HG03095 (cell line): Measurements from ENCODE around the gene PON3.

Experiments used
- ATAC-seq: cut with Tn5 transposase; IDR thresholded peaks from one replicate; pipeline ENCODE4 v1.9.1; 2021; ENCODE audit warnings: moderate library complexity; ENCODE audit not compliant: unreplicated experiment

PON3 gene

DNA sequence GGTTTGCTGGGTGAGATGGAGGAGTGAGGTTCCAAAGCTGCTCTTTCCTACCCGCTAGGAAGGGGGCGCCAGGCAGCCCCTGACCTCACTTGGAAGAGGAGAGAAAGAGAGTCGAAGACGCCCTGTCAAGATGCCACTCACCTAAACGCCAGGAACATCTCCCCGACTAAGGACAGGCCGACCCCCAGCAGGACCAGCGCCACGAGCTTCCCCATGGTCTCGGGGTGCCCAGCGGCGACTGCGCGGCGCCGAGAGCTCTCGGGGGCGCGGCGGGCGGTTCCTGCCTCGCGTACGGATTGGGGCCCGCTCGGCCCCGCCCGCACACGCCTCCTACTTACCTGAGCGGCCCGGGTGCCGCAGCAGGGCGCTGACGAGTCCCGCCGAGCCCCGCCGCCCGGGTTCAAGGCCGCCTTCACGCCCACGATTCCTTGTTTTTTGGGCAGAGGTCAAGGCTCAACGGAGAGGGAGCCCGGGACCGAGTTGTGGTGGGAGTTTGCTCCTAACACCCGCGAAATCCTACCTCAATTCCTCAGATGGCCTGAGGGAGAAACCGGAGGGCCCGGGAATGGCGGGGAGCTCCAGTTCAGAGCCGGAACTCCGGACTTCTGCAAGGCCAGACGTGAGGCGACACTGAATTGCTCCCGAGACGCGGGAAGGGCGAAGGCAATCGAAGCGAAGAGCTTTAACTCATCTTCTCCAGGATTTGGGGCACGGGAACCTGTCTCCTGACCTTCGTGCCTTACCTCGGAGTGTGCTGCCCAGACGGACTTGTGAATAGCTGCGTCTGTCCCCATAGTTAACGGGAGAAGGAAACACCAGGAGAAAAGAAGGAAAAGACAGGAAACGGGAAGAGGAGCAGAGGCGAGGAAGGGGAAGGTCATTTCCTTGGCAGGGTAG lies at the start of gene PON3:
TSS of gene PON3 (minus strand) at position 240 of the 897 bp plus-strand sequence. CDS start at position 215, 25 bp downstream.
- ATAC-seq, result no peak

DNA sequence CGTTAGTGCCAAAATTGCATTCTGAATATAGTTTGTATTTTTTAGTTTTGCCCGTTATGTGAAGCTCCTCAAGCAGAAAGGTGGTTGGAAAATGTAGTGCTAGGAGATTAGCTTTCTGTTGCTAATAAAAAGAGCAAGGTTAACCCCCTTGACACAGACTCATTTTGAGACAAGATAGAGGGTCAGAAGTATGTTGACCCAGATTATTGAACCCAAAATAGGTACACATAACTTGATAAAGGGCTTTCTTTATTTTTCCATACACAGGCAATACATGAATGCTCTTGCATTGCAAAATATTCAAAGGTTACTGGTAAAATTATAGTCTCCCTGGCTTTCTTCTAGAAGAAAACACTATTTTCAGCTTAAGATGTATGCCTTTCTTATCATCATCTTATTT lies 48.6 kb upstream of the PON3 start:
- ATAC-seq, result no peak

DNA sequence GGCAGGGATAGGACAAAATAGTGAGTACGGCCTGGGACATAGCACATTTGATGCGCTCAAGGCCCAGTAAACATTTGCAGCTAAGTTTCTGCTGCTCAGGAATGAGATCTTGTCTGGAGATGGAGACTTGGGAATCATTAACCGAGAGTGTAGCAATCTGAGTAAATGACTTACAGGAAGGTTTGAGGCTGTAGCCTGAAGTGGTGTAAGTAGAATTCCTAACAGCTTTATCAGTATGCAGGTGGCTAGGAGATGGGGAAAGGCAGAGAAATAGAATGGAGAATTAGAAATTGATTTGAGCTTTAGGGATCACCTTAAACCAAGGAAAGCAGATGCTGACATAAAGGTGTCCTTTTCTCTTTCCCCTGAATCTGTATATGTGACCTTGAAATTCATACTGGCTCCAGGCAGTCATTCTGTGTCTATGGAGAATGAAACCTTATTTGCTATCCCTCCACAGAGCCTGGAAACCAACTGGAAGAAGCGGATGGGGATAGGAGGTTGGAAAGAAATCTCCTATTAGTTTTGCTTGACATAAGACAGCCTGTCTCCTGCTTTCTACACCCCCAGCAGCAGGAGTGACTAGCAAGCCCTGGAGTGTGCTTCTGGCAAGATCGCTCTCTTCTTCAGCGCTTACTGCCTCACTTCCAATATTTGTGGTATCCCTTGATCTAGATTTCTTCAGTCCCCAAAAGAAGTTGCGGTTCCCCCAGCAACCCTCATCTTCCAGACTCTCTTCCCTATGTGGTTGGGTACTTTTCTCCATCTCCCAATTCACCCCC lies 45.1 kb upstream of the PON3 start:
- ATAC-seq, result no peak

DNA sequence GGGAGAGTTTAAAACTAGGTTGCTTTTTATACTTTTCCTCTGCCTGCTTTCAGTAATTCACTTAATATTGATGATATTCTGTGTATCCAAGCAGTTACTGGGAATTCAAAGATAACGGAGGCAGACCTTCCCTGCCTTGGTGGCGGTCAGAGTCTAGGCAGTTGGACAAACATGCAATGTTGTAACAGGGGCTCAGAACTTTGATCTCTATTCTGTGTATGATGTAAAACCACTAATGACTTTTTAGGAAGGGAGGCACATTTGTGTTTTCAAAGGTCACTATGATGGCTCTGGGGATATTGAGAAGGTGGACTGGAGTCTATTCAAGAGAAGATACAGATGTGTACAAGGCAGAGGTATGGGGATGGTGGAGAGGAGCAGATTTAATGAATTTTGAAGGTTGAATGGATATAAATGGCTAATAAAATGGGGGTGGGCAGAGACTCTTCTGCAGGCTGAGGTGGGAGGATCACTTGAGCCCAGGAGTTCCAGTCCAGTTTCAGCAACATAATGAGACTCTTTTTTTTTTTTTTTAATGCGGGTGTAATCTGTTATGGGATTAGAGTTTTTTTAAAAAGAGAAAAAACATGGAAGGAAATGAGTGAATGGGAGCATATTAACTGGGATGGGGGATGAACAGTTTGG lies 44.3 kb upstream of the PON3 start:
- ATAC-seq, result no peak

DNA sequence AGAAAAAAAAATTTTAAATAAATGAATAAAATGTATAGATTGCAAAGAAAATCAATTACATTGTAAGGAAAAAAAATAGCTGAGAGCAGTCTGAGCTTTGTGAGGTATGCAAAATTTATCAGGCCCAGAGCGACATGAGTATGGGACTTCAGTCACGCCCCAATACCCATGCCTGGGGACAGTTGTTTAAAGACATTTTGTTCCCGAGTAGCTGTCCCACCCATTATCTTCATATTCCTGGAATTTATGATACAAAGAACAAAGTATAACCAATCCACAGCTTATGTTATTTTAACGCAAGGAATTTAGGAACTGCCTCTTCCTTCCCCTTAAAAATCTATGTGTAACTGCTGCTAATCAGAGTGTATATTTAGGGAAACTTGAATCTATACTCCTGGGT lies 40.2 kb upstream of the PON3 start:
- ATAC-seq, result no peak

DNA sequence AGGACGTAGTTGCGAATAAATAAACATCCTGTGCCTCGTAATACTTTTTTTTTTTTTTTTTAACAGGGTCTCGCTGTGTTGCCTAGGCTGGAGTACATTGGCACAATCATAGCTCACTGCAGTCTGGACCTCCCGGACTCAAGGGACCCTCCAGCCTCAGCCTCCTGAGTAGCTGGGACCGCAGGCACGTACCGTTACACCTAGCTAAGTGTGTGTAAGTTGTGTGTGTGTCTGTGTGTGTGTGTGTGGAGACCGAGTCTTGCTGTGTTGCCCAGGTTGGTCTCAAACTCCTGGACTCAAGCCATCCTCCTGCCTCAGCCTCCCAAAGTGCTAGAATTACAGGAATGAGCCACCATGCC lies 39.2 kb upstream of the PON3 start:
- no peak for ATAC-seq

DNA sequence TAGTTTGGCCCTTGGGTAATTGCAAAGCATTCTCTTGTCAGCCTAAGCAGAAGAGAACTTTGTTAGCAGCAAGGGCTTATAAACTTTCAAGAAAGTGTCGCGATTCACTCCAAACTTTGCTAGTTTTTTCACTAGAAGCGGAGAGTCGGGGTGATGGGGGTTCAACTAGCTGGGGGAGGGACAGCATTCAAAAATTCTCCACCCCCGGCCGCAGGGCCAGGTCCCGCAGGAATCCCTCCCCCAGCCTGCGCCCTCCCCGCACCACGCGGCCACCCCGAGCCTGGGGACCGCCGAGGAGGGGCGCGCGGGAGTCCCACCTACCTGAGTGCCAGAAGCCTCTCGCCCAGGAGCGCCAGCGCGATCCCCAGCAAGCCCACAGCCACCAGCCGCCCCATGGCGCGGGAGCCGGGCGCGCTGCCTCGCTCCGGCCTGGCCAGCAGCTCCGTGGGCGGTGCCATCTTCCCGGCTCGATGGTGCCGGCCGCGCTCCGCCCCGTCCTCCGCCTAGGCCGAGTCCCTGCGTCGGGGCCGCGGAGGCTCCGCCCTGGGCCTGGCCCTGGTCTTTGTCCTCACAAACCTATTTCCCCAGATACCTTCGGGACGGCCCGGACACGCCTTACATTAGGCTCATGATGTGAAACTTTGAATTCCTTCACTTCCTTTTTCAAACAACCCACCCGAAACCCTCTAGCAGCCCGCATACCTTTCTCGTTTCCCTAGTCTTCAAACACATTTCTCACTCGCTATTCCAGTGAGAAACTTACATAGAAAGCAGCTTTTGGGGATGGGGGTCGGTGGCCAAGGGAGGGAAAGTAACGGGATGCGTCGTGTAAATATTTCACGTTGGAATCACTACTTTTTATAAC lies 38.6 kb upstream of the PON3 start, which contains the start of gene PON2:
TSS of gene PON2 (minus strand) at position 472 of the 865 bp plus-strand sequence. CDS start at position 395, 77 bp downstream.
- peak; percentile 96 for ATAC-seq

DNA sequence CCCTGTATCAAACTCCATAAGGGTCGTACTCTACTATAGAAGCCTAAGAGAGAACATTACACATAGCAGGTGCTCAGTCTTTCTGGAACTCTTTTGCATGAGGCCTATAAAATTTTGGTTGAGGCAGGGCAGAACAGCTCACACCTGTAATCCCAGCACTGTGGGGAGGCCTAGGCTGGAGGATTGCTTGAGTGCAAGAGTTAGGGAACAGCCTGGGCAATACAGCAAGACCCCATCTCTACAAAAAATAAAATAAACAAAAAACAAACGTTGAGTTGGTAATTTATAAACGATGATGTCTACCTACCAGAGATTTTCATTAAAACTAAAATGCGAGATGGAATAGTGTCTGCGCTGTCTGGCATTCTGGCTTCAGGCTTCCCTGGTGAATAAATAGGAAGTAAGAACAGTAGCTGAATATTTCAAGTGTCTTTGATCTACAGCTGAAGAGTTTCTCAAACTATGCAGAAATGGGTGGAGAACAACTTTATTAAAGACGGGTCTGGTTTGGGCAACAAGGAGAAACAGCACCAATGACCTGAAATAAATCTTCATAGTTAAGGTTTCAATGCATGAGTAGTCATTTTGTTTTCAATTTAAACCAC lies 37.9 kb upstream of the PON3 start:
- no peak for ATAC-seq

DNA sequence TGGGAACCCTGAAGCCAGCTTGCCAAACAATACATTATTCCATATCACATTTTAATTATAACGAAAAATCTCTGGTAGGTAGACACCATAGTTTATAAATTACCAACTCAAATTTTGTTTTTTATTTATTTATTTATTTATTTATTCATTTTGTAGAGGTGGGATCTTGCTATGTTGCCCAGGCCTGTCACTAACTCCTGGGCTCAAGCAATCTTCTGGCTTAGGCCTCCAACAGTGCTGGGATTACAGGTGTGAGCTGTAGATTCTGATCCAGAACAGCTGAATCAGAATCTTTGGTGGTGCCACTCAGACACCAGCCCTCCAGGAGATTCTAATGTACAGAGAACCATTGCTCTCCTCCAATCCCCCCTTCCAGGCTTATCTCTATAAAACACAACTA lies 37.0 kb upstream of the PON3 start:
- ATAC-seq, result no peak

- no peak for ATAC-seq
Measured at GRCh38 chr7:95432606-95433005, 36.4 kb upstream of the PON3 start.

- ATAC-seq, result no peak
Measured at GRCh38 chr7:95430864-95431263, 34.7 kb upstream of the PON3 start.

DNA sequence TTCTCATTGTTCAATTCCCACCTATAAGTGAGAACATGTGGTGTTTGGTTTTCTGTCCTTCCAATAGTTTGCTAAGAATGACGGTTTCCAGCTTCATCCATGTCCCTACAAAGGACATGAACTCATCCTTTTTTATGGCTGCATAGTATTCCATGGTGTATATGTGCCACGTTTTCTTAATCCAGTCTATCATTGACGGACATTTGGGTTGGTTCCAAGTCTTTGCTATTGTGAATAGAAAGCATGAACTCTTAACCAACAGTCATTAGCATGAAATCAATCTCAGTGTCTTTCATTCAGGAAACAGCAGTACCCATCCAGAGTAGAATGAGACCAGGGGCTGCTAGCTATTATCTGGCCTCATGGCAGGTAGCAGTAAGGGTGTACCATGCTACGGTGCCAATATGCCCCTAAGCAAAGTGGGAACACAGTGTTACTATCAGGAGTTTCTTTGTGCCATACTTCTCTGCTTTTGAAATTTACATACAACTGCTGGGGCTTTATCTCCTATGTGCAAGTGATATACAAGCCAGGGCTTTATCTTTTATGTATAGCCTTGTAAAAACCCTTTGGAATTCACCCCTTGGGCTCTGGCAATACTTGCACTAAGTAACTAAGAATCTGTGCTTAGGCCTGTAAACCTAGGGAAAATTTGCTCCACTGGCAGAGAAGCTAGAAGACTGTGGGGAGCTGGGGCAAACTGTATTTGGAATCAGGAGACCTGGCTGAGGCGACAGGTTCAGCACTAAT lies 33.2 kb upstream of the PON3 start:
- no peak for ATAC-seq

GRCh38 chr7:95427914-95428516 lies 31.8 kb upstream of the PON3 start:
- no peak for ATAC-seq

GRCh38 chr7:95427166-95427565 lies 31.0 kb upstream of the PON3 start:
- ATAC-seq, result no peak

- ATAC-seq, result no peak
Measured at GRCh38 chr7:95425694-95426093, 29.5 kb upstream of the PON3 start.

DNA sequence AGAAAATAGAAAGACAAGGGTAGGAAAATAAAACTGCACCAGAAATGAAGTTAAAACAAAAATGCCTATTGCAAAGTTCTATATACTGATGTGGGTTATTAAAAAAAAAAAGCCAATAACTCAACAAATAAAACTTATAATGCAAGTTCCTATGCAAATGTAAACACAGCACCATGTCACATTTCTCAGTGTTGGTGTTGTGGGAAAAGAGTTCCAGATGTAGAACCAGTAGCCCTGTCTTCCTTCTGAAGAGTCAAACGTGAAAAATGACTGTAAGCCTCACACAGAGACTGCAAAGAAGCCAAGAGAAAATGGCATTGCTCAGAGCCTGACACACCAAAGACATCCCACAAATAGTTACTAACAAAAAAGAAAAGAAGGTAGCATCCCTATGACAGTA lies 28.5 kb upstream of the PON3 start:
- no peak for ATAC-seq

DNA sequence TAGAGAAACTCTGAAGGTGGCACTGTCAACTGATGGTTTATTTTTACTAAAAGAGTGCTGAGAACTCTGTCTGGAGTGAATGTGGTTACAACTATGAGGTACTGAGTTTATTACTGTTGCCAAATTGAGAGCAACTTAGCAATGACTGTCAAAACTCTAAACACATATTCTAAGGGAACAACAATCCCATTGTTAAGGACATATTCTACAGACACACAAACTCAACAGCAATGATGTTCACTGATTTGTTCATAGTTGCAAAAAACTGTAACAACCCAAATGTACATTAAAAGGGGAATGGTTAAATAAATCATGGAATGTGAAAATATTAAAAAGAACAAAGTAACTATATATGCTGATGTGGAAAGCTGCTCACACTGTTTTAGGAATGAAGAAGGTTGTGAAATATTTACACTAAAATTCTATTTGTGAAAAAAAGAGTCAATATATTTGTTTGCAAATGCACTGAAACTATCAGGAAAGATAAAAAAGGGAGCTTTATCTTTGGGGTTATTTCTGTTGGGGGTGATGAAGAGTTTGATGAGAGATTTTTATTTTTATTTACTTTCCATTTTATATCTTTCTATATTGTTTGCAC lies 25.8 kb upstream of the PON3 start:
- no peak for ATAC-seq

DNA sequence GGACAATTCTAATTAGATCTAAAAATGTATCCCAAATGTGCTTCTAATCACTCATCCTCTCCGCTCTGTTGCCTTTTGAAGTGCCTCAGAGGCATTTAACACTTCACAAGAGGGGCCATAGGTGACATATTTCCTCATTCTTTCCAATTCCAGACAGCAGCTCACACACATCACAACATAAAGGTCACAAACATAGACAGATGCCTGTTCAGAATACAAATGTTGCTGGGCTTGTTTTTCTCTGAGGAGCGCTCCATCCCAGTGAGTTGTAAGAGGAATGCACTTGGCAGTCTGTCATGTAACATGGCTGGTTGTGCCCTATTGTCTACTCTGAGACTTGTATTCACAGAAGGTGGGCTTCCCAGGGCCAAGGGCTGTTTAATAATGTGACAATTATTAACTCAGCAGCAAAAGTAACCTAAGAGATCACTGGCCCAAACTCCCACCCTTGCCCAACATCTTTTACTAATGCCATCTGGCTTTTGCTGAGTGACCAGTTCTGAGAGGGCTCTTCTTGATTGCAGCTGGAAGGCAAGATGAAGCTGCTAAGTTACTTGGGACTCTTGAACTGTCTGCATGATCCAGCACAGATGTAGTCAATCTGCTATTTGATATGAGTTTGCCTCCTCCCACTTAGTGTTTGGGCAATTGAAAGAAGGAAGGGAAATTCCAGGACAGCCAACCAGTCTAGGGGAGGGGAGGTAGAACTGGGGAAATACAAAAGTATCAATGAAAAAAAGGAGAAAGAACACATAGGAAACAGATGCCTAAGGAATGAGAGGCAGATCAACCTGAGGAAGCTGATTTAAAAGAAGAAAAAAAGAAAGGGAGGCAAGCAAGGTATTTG lies 25.0 kb upstream of the PON3 start:
- ATAC-seq, result no peak
